ENCODE data around the gene SLC25A41.
"Not testable (repeated sequence)": the region's sequence is repeated elsewhere in the genome, so short reads cannot be mapped to it uniquely, and the experiment has no call there.

SLC25A41 gene

GRCh38 chr19:6414793-6415590 lies 18.6 kb downstream of the SLC25A41 start:
- TF ChIP-seq ZNF274 (IDR thresholded peaks at IDR 0.05; ENCODE audit: low read depth, low read length): no peak
- H3K4me3 ChIP-seq (ENCODE audit: low read length): no peak overlapping the region

GRCh38 chr19:6413721-6414643 lies 19.6 kb downstream of the SLC25A41 start:
- TF ChIP-seq ZNF274 (IDR thresholded peaks at IDR 0.05; ENCODE audit: low read depth, low read length): no peak
- no peak overlapping the region for H3K4me3 ChIP-seq (ENCODE audit: low read length)

GRCh38 chr19:6413291-6413690 lies 20.3 kb downstream of the SLC25A41 start:
- TF ChIP-seq ZNF274 (IDR thresholded peaks at IDR 0.05; ENCODE audit: low read depth, low read length): no peak

GRCh38 chr19:6412447-6413091 lies 21.0 kb downstream of the SLC25A41 start:
- no peak overlapping the region for H3K4me3 ChIP-seq (ENCODE audit: low read length)
- no peak for TF ChIP-seq ZNF274 (IDR thresholded peaks at IDR 0.05; ENCODE audit: low read depth, low read length)

More at GRCh38 chr19:6413291-6413690, 20.3 kb downstream of the SLC25A41 start:
- H3K4me3 ChIP-seq (ENCODE audit: low read length): no peak overlapping the region

GRCh38 chr19:6412061-6412446 lies 21.5 kb downstream of the SLC25A41 start:
- H3K4me3 ChIP-seq (ENCODE audit: low read length): no peak overlapping the region
- no peak for TF ChIP-seq ZNF274 (IDR thresholded peaks at IDR 0.05; ENCODE audit: low read depth, low read length)

- no peak for TF ChIP-seq ZNF274 (IDR thresholded peaks at IDR 0.05; ENCODE audit: low read depth, low read length)
- H3K4me3 ChIP-seq (ENCODE audit: low read length): no peak overlapping the region
Observed at GRCh38 chr19:6409346-6409745, 24.2 kb downstream of the SLC25A41 start.

- H3K4me3 ChIP-seq (ENCODE audit: low read length): no peak overlapping the region
- no peak for TF ChIP-seq ZNF274 (IDR thresholded peaks at IDR 0.05; ENCODE audit: low read depth, low read length)
Observed at GRCh38 chr19:6406401-6406800, 27.2 kb downstream of the SLC25A41 start.

- TF ChIP-seq ZNF274 (IDR thresholded peaks at IDR 0.05; ENCODE audit: low read depth, low read length): no peak
- no peak overlapping the region for H3K4me3 ChIP-seq (ENCODE audit: low read length)
Observed at GRCh38 chr19:6402837-6403608, 30.5 kb downstream of the SLC25A41 start.

- no peak for TF ChIP-seq ZNF274 (IDR thresholded peaks at IDR 0.05; ENCODE audit: low read depth, low read length)
- no peak overlapping the region for H3K4me3 ChIP-seq (ENCODE audit: low read length)
Observed at GRCh38 chr19:6402058-6402457, 31.5 kb downstream of the SLC25A41 start.

GRCh38 chr19:6400062-6400944 lies 33.3 kb downstream of the SLC25A41 start:
- not testable (repeated sequence) for H3K4me3 ChIP-seq (ENCODE audit: low read length)

- no peak overlapping the region for H3K4me3 ChIP-seq (ENCODE audit: low read length)
- TF ChIP-seq ZNF274 (IDR thresholded peaks at IDR 0.05; ENCODE audit: low read depth, low read length): no peak
Observed at GRCh38 chr19:6396305-6396704, 37.3 kb downstream of the SLC25A41 start.

GRCh38 chr19:6394831-6395230 lies 38.7 kb downstream of the SLC25A41 start:
- TF ChIP-seq ZNF274 (IDR thresholded peaks at IDR 0.05; ENCODE audit: low read depth, low read length): no peak

GRCh38 chr19:6393983-6394412 lies 39.6 kb downstream of the SLC25A41 start:
- TF ChIP-seq ZNF274 (IDR thresholded peaks at IDR 0.05; ENCODE audit: low read depth, low read length): no peak
- peak overlapping the region; percentile 80; the same call in 1 of the 2 replicates for H3K4me3 ChIP-seq (ENCODE audit: low read length)

More at GRCh38 chr19:6394831-6395230, 38.7 kb downstream of the SLC25A41 start:
- no peak overlapping the region for H3K4me3 ChIP-seq (ENCODE audit: low read length)

All from GM08714 (cell line).